ENCODE data around the gene ANOS1.
A peak's percentile ranks its signal among the peaks of the same experiment; 100 is the strongest.

Gene ANOS1

GRCh38 chrX:8748855-8749254 is 16.9 kb upstream of the ANOS1 start:
- TF ChIP-seq PATZ1 (CRISPR knock-in tag; IDR thresholded peaks at IDR 0.05; ENCODE audit: borderline replicate concordance), result no peak
- no peak for TF ChIP-seq PPARA (CRISPR knock-in tag; IDR thresholded peaks at IDR 0.05; ENCODE audit: borderline replicate concordance)
- TF ChIP-seq POU6F1 (CRISPR knock-in tag; IDR thresholded peaks at IDR 0.05; ENCODE audit: borderline replicate concordance, low read depth), result no peak
- TF ChIP-seq ZFP3 (CRISPR knock-in tag; IDR thresholded peaks at IDR 0.05), result no peak
- TF ChIP-seq TOX (CRISPR knock-in tag; IDR thresholded peaks at IDR 0.05; ENCODE audit: borderline replicate concordance), result no peak
- no peak for TF ChIP-seq ZNF70 (CRISPR knock-in tag; IDR thresholded peaks at IDR 0.05)
- no peak for TF ChIP-seq ZNF8 (CRISPR knock-in tag; IDR thresholded peaks at IDR 0.05)
- no peak for TF ChIP-seq GLIS3 (CRISPR knock-in tag; IDR thresholded peaks at IDR 0.05)
- TF ChIP-seq RARB (CRISPR knock-in tag; IDR thresholded peaks at IDR 0.05), result no peak
- no peak for TF ChIP-seq ESRRG (CRISPR knock-in tag; IDR thresholded peaks at IDR 0.05)
- no peak for TF ChIP-seq ZC3H10 (CRISPR knock-in tag; IDR thresholded peaks at IDR 0.05)
- no peak for TF ChIP-seq CSDC2 (CRISPR knock-in tag; IDR thresholded peaks at IDR 0.05)
- ATAC-seq, result peak; percentile 74

GRCh38 chrX:8743126-8743732 is 11.3 kb upstream of the ANOS1 start:
- TF ChIP-seq GLIS3 (CRISPR knock-in tag; IDR thresholded peaks at IDR 0.05) (no peak), ISL1 (CRISPR knock-in tag; IDR thresholded peaks at IDR 0.05) (no peak), SNAI2 (CRISPR knock-in tag; IDR thresholded peaks at IDR 0.05) (no peak), ARNTL (CRISPR knock-in tag; IDR thresholded peaks at IDR 0.05; ENCODE audit: borderline replicate concordance, low read depth) (no peak), ESRRG (CRISPR knock-in tag; IDR thresholded peaks at IDR 0.05) (no peak), CSDC2 (CRISPR knock-in tag; IDR thresholded peaks at IDR 0.05) (no peak), TOX (CRISPR knock-in tag; IDR thresholded peaks at IDR 0.05; ENCODE audit: borderline replicate concordance) (no peak), ZNF8 (CRISPR knock-in tag; IDR thresholded peaks at IDR 0.05) (no peak), TSHZ2 (CRISPR knock-in tag; IDR thresholded peaks at IDR 0.05) (no peak), PATZ1 (CRISPR knock-in tag; IDR thresholded peaks at IDR 0.05; ENCODE audit: borderline replicate concordance) (no peak), POU6F1 (CRISPR knock-in tag; IDR thresholded peaks at IDR 0.05; ENCODE audit: borderline replicate concordance, low read depth) (no peak), ZFP3 (CRISPR knock-in tag; IDR thresholded peaks at IDR 0.05) (no peak), ZNF70 (CRISPR knock-in tag; IDR thresholded peaks at IDR 0.05) (no peak)
- peak; percentile 44; the same call in 1 of the 3 replicates for ATAC-seq

- ATAC-seq, result no peak
- TF ChIP-seq CSDC2 (CRISPR knock-in tag; IDR thresholded peaks at IDR 0.05), result no peak
- TF ChIP-seq PATZ1 (CRISPR knock-in tag; IDR thresholded peaks at IDR 0.05; ENCODE audit: borderline replicate concordance), result no peak
- no peak for TF ChIP-seq ZNF8 (CRISPR knock-in tag; IDR thresholded peaks at IDR 0.05)
- TF ChIP-seq GLIS3 (CRISPR knock-in tag; IDR thresholded peaks at IDR 0.05), result no peak
- no peak for TF ChIP-seq TCF4 (CRISPR knock-in tag; IDR thresholded peaks at IDR 0.05; ENCODE audit: borderline replicate concordance)
- no peak for TF ChIP-seq OSR1 (CRISPR knock-in tag; IDR thresholded peaks at IDR 0.05)
- no peak for TF ChIP-seq RARB (CRISPR knock-in tag; IDR thresholded peaks at IDR 0.05)
- no peak for TF ChIP-seq ZFP30 (CRISPR knock-in tag; IDR thresholded peaks at IDR 0.05)
- no peak for TF ChIP-seq BACH2 (CRISPR knock-in tag; IDR thresholded peaks at IDR 0.05; ENCODE audit: borderline replicate concordance)
- TF ChIP-seq ISL1 (CRISPR knock-in tag; IDR thresholded peaks at IDR 0.05), result no peak
- TF ChIP-seq CSRNP3 (CRISPR knock-in tag; IDR thresholded peaks at IDR 0.05), result no peak
- no peak for TF ChIP-seq ZC3H10 (CRISPR knock-in tag; IDR thresholded peaks at IDR 0.05)
- no peak for TF ChIP-seq PPARA (CRISPR knock-in tag; IDR thresholded peaks at IDR 0.05; ENCODE audit: borderline replicate concordance)
- TF ChIP-seq SNAI2 (CRISPR knock-in tag; IDR thresholded peaks at IDR 0.05), result no peak
- no peak for TF ChIP-seq ARNTL (CRISPR knock-in tag; IDR thresholded peaks at IDR 0.05; ENCODE audit: borderline replicate concordance, low read depth)
These were observed 10.0 kb upstream of the ANOS1 start for GRCh38 chrX:8741981-8742380.

All from SK-N-SH treated with all-trans-retinoic acid at 6 μM for 48 hours (cell line).